ENCODE measurements around the gene ALKBH2.

The ALKBH2 gene

DNA sequence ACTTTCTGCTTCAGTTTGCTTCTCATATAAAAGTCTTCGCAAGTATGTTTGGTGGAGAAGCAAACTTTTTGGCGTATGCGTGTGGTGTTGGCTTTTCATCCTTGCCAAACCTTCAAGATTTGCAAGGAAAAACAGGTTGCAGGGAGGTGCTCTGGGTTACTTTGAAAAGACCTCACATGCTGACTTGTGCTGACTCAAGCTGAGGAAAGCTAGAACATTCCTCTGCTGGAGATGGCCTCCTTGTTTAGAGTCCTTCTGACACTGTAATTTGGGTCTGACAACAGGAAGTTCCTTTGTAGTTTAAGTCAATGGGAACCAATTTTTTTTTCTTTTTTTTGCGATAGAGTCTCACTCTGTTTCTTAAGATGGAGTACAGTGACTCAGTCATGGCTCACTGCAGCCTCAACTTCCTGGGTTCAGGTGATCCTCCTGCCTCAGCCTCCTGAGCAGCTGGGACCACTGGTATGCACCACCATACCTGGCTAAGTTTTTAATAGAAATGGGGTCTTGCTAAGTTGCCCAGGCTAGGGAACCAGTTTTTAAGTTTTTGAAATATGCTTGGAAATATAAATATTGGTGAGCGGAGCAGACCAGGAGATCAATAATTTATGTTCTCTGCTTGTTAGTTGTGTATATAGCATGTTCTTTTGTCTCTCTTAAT, 20.5 kb upstream of the ALKBH2 start:
- DNase-seq (ENCODE audit: low read depth): no peak

DNA sequence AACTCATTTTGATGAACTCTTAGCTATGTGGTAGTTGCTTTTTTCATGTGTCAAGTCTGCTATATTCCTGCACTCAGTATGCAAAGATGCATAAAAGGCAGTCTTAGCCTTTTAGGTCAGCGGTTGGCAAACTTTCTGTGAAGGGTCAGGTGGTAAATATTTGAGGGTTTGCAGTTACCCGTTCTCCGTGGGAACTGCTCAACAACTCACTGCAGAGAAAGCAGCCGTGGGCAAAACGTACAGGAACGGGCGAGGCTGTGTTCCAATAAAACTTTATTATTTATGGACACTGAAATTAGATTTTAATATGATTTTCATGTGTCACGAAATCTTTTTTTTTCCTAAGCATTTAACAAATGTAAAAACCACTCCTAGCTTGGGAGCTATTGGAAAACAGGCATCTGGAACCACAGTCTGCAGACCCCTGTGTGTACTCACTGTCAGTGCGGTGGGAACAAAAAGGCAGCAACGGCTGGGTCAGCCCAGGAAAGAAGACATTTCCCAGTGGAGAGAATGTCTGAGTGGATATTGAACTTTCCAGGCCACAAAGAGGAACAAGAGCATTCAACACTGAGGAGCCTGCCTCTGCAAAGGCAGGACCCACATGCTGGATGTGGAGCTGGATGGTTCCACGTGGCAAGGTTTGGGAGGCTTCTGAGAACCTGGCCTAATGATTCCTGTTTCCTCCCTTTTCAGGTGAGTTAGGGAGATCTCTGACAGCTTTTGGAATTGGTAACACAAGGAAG, 19.6 kb upstream of the ALKBH2 start:
- no peak for DNase-seq (ENCODE audit: low read depth)

DNA sequence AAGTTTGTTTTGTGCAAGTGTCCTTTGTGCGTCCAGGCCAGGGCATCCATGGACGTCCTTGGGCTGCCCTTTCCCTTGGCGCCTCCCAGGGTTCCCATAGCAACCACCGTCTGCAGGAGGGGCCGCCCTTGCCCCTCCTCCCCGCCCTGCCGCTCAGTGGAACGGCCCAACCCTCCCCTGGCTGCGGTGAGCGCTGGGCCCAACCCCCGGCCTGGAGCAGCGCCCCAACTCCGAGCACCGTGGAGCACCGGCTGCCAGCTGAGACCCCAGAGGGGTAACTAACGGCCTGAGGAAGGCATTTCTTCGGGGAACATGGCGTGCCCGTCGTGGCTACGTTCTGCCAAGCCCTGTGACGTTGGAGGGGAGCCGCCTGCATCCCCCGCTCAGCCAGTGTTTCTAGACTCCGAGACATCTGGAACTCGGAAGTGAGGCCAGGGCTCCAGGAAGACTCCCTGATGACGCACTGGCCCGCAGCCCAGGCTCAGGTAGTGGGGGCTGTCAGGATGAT, 17.8 kb upstream of the ALKBH2 start:
- DNase-seq (ENCODE audit: low read depth): peak; percentile 31

DNA sequence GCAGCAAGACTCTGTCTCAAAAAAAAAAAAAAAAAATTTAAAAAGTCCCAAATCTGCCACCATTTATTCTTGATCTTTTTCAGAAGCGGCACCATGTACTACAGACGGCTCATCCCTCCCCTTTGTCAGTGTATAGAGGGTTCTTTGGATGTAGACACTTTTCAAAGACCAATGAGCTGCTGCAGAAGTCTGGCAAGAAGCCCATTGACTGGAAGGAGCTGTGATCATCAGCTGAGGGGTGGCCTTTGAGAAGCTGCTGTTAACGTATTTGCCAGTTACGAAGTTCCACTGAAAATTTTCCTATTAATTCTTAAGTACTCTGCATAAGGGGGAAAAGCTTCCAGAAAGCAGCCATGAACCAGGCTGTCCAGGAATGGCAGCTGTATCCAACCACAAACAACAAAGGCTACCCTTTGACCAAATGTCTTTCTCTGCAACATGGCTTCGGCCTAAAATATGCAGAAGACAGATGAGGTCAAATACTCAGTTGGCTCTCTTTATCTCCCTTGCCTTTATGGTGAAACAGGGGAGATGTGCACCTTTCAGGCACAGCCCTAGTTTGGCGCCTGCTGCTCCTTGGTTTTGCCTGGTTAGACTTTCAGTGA, 16.6 kb upstream of the ALKBH2 start:
- no peak for DNase-seq (ENCODE audit: low read depth)

DNA sequence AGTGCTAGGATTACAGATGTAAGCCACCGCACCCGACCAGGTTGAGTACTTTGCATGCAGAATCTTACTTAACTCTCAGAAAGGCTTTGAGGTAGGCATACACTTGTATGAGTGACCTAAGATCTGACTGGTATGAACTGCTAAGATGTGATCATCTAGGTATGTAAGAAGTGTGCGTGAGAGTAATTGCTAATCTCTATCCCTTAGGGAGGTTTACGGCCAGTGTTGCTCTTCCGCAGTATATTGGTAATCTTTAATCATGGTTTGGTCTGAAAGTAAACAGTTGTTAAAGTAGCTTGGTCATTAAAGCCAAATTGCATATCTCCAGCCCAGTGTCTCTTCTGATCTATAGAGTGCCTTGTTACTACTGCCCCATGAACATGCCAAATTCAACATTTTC, 11.9 kb upstream of the ALKBH2 start:
- no peak for DNase-seq (ENCODE audit: low read depth)

DNA sequence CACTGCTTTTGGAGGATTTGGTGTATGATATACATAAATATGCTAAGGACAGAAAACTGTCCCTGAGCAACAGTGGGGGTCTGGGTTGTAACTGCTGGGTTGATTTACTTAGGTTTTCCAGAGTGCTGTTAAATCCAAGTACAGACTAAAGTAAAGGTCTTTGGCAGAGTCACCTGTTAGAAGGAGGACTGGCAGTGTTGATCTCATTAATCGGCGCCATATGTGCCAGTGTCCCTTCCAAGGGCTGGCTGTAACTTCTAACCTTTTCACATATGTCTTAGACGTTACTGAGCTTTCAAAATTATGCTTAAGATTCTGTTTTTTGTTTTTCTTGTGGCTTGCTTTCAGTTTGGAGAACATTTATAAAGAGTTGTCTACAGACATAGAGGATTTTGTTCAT, 9.2 kb upstream of the ALKBH2 start:
- DNase-seq (ENCODE audit: low read depth): no peak

DNA sequence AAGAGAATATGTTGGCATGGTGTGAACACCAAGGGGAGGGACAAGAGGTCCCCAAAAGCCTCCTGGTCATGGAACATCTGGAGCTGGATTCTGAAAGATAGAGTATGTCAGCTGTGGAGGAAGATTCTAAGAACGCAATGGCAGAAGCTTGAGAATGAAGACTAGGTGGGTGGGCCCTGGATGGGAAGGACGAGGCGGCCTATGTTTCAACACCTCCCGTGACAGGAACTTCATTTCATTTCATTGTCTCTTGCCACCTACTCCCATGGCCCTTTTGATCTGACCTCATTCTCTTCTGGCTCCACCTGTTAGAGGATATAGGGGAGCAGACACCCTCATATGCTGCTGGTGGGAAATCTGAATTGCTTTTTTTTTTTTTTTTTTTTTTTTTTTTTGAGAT, 7.5 kb upstream of the ALKBH2 start:
- DNase-seq (ENCODE audit: low read depth): no peak

DNA sequence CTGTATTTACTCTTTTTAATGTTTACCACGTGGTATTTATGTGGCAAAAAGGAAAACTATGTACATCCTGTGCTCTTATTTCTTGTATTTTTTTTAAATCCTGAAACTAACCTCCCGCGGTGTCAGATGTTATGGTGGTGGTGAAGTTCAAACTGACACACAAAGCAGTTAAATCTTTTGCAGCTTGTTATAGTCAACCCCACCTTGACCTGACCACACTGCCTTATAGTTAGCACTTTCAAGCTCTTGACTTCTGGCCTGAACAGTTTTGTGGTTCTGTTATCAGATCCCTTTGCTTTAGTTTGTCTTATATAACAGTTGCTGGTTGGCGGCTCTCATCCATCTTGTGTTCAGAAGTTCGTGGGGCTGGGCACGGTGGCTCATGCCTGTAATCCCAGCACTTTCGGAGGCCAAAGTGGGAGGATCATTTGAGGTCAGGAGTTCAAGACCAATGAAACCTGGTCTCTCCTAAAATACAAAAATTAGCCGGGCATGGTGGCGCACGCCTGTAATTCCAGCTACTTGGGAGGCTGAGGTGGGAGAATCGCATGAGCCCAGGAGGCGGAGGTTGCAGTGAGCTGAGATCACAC, 6.3 kb upstream of the ALKBH2 start:
- DNase-seq (ENCODE audit: low read depth): no peak

DNA sequence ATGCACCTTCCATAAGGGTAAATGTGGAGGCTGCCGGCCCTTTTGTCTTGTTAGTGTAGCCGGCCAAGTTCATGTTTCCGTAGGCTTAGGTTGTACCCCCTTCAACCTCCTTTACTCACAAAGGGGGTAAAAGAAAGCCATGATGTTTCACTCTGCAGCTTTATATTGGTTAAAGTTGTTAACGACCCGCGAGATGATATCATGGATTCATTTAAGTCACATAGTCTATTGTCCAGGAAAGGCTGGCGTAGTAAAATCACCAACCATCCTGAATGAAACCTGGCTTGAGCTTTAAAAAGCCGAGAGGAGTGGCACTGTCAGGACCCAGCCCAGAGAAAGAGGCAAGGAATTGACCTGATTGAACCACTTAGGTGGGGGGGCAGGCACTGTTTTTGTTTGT, 5.4 kb upstream of the ALKBH2 start:
- no peak for DNase-seq (ENCODE audit: low read depth)

DNA sequence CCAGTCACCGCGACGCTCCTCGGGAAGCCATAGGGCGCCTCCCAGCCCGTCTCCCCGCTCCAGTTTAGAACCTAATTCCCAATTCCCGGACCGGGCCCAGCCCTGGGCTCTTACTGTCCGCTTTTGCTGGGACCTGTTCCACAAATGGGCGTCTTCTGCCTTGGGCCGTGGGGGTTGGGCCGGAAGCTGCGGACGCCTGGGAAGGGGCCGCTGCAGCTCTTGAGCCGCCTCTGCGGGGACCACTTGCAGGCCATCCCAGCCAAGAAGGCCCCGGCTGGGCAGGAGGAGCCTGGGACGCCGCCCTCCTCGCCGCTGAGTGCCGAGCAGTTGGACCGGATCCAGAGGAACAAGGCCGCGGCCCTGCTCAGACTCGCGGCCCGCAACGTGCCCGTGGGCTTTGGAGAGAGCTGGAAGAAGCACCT, 4.9 kb upstream of the ALKBH2 start:
- no peak for DNase-seq (ENCODE audit: low read depth)

DNA sequence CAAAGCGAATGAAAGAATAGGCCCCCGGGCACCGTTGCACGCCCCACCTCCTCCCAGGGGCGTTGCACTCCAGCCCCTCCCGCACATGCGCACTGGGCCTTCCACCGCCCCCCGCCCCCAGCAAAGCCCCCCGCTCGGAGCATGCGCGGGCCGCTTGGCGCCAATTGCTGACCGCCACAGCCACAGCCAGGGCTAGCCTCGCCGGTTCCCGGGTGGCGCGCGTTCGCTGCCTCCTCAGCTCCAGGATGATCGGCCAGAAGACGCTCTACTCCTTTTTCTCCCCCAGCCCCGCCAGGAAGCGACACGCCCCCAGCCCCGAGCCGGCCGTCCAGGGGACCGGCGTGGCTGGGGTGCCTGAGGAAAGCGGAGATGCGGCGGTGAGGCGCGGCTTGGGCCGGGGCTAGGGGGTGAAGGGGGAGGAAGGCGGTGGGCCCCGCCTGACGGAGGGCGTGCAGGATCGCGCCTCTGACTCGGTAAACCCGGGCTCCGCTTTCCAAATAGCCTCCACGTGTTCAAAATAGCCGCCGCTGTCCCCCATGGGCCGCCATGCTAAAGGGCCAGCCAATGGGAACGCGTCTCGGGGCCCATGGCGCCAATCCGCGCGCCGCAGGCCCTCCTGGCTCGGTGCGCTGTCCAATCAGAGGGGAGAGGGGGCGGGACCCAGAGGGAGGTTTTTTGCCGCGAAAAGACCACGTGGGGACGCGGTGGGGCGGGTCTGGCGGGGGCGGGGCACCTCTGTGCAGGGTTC, 4.3 kb upstream of the ALKBH2 start, which contains the start of gene UNG:
Gene UNG (plus strand): TSS at position 163 of the 748 bp plus-strand sequence. CDS start 83 bp downstream, at position 246.
- peak; percentile 63 for DNase-seq (ENCODE audit: low read depth)

DNA sequence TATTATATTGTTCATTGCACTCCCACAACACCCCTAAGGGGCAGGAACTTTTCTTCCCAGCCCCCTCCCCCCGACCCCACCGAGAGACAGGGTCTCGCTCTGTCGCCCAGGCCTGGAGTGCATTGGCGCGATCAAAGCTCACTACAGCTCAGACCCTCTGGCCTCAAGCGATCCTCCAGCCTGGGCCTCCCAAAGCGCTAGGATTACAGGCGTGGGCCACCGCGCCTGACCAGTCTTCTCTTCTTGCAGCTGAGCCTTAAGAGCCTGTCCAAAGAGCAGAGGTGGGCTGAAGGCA, 3.8 kb upstream of the ALKBH2 start:
- DNase-seq (ENCODE audit: low read depth): no peak

DNA sequence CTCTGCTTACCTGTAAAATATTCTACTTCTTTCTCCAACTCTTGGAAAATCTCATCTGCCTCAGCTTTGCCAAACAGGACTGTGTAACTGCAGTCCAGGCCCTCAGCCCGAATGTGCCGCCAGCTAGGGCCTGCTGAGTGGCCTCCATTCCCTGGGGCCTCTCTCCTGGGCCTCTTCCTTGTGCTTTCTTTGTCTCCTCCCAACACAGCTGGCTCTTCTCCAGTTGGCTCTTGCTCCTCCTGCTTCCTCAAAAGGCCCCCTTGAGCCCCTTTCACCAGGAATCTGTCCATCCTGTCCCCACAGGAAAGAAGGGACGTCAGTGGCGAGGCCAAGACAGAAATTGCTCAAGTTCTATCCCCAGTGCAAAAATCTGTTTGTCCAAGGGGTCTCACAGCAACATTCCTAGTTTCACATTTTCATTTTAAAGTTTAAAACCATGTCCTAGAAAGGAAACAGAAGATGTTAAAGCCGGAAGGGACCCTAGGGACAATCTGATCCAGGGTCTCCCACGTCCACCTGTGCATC, 713 bp downstream of the ALKBH2 start:
- DNase-seq (ENCODE audit: low read depth): no peak

DNA sequence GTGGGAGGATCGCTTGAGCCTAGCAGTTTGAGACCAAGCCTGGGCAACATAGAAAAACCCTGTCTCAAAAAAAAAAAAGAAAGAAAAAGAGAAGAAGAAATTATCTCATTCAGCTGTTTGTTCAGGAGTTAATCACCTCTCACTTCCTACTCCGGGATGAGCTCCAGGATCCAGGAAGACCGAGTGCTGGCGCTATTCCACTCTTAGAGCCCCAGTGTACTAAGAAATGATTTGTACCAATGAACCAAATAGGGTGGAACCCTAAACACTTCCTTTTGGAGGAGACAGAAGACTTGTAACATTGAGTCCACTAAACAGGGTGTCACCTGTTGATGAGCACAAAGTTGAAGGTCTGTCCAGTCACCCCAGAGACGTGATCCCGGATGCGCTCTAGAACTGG, 3.6 kb downstream of the ALKBH2 start:
- no peak for DNase-seq (ENCODE audit: low read depth)

DNA sequence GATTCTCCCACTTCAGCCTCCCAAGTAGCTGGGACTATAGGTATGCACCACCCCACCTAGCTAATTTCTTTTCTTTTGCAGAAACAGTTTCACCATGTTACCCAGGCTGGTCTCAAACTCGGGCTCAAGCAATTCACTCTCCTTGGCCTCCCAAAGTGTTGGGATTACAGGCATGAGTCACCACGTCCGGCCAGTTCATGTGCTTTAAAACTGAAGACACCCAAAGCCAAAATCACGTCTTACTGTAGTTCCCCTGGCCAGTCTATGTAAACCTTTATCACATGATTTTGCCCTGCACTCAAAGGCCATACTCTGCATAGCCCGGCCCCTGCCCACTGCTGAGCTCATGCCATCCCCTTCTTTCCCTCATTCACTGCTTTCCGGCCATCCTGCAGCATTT, 4.5 kb downstream of the ALKBH2 start:
- no peak for DNase-seq (ENCODE audit: low read depth)

DNA sequence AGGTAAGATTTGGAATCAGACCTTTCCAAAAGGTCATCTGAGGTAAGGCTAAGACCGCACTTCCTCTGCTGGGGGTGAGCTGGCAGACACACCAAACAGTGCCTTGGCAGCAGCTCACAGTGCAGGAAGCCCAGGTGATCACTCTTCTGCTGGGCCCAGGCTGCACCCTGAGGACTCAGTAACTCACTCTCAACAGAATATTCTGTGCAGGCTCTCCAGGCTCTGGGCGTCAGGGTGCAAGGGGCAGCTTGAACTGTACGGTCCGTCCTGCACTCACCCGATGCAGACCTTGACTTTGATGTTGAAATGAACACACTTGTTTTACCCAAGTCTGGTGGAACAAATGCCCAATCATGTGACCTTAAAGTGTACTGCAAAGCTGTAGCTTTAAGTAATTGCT, 6.0 kb downstream of the ALKBH2 start:
- no peak for DNase-seq (ENCODE audit: low read depth)

DNA sequence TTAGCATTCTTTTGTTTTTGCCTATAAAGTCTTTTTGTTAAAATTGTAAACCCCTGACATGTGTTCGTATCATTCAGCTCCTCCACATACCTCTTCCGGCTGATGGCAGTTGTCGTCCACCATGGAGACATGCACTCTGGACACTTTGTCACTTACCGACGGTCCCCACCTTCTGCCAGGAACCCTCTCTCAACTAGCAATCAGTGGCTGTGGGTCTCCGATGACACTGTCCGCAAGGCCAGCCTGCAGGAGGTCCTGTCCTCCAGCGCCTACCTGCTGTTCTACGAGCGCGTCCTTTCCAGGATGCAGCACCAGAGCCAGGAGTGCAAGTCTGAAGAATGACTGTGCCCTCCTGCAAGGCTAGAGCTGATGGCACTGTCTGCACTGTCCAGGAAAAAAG, 7.7 kb downstream of the ALKBH2 start:
- no peak for DNase-seq (ENCODE audit: low read depth)

DNA sequence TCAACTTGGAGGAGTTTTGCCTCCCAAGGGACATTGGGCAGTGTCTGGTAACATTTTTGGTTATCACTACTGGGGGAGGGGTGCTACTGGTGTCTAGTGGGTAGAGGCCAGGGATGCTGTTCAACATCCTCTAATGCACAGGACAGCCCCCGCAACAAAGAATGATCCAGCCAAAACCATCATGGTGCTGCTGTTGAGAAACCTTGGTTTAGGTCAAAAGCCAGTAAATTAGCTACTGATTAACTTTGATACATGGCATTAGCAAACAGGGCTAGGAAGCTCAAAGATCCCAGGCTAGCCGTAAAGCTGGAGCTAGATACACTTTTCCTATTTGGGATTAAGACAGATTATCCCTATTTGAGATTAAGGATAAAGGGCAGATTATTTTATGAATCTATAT, 8.8 kb downstream of the ALKBH2 start:
- DNase-seq (ENCODE audit: low read depth): no peak

DNA sequence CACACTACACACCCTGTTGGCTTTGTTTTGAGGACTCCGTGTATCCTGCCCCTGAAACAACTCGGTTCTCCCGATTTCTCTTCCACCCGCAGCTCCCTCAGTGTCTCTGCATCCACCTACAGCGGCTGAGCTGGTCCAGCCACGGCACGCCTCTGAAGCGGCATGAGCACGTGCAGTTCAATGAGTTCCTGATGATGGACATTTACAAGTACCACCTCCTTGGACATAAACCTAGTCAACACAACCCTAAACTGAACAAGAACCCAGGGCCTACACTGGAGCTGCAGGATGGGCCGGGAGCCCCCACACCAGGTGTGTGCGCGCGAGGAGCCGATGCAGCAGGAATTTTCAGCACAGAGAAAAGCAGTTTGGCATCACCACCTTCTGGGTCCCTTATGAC, 10.5 kb downstream of the ALKBH2 start:
- DNase-seq (ENCODE audit: low read depth): no peak

DNA sequence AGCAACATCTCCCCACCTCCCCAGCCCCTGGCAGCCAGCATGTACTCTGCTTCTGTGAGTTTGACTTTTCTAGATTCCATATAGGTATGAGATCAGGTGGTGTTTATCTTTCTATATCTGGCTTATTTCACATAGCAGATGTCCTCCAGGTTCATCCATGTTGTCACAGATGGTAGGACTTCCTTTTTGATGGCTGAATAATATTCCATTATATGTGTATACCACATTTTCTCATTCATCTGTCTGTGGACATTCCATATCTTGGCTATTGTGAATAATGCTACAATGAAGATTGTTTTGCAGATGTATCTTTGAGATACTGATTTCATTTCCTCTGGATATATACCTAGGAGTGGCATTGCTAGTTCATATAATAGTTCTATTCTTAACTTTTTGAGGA, 18.4 kb downstream of the ALKBH2 start:
- no peak for DNase-seq (ENCODE audit: low read depth)

DNA sequence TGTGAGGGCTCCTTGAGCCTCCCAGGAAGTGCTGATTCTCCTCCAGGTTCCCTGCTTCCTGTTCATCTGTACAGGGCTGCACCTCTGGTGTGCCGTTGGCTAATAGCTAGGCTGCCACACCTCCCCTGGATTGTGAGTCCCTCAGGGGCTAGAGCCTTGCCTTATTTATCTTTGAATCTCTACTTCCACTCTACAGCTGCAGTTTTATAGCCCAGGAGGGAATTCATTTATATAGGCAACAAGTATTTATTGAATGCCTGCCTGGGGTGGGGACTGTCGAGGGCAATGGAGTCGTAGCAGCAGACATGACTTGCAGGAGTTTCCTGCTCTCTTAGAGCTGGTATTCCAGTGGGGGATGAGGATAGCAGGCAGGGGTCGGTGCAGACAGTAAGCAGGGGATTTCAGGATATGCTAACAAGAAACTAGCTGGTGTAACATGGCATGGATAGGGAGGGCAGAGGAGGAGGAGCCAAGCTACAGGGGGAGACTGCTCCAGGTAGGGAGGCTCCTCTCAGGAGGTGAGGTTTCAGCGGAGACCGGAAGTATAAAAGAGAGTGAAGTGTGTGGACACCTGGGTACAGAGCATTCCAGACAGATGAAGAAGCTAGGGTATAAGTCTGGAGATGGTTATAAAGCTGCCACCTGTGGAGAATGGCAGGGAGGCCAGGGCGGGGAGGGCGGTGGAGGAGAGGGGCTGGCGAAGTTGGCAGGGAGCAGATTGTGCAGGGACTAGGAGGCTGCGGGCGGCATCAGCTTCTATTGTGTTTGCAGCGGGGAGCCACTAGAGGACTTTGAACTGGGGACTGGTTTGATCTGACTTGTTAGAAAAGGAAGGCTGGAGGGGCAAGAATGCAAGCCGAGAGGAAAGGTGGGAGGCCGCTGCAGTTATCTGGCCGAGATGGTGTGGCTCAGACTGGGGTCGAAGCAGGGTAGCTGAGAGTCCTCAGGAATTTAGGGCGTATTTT, 23.7 kb downstream of the ALKBH2 start:
- no peak for DNase-seq (ENCODE audit: low read depth)

All from GM04503 (cell line).